MM.1S (cell line): Measurements from ENCODE around the gene JUN.

Experiments used
- DNase-seq: peaks from one replicate; pipeline ENCODE4 v3.0.0-alpha.2; 2015
- H2AFZ ChIP-seq: fragments of 300-600 bp; sonication (generic); 2 replicates; pipeline ENCODE4 v1.6.0; 2016; ENCODE audit warnings: antibody characterized with exemption, low read length
- H3F3A ChIP-seq: fragments of 300-600 bp; sonication (generic); 2 replicates; pipeline ENCODE4 v1.6.1; 2016; ENCODE audit warnings: mild to moderate bottlenecking, antibody characterized with exemption, low read length, moderate library complexity, mixed read lengths; ENCODE audit not compliant: insufficient read depth
- H3K27ac ChIP-seq: fragments of 300-600 bp; sonication (generic); 2 replicates; pipeline ENCODE4 v1.5.1; 2016; ENCODE audit warnings: mild to moderate bottlenecking, low read length
- H3K27me3 ChIP-seq: fragments of 300-600 bp; sonication (generic); replicated peaks from 2 replicates; pipeline ENCODE4 v1.6.0; 2016; ENCODE audit warnings: low read length; ENCODE audit not compliant: insufficient read depth
- H3K36me3 ChIP-seq: fragments of 300-600 bp; sonication (generic); replicated peaks from 2 replicates; pipeline ENCODE4 v1.6.1; 2016; ENCODE audit warnings: mild to moderate bottlenecking, low read length, mixed read lengths; ENCODE audit not compliant: insufficient read depth
- H3K4me1 ChIP-seq: fragments of 300-600 bp; sonication (generic); 2 replicates; pipeline ENCODE4 v1.6.1; 2016; ENCODE audit warnings: low read length, mixed read lengths
- H3K4me2 ChIP-seq: fragments of 300-600 bp; sonication (generic); 2 replicates; pipeline ENCODE4 v1.6.0; 2016; ENCODE audit warnings: low read depth, low read length
- H3K4me3 ChIP-seq: fragments of 300-600 bp; sonication (generic); 2 replicates; pipeline ENCODE4 v1.5.1; 2016; ENCODE audit warnings: low read length, mixed read lengths
- H3K79me2 ChIP-seq: fragments of 300-600 bp; sonication (generic); 2 replicates; pipeline ENCODE4 v1.6.1; 2016; ENCODE audit warnings: mixed run types, low read length, mixed read lengths
- H3K9ac ChIP-seq: fragments of 300-600 bp; sonication (generic); 2 replicates; pipeline ENCODE4 v1.6.1; 2016; ENCODE audit warnings: low read length, mixed read lengths
- H3K9me2 ChIP-seq: fragments of 300-600 bp; sonication (generic); replicated peaks from 2 replicates; pipeline ENCODE4 v1.6.1; 2016; ENCODE audit warnings: mild to moderate bottlenecking, low read length, mixed read lengths; ENCODE audit not compliant: insufficient read depth
- H3K9me3 ChIP-seq: fragments of 300-600 bp; sonication (generic); replicated peaks from 2 replicates; pipeline ENCODE4 v1.6.1; 2016; ENCODE audit warnings: mild to moderate bottlenecking, low read length, mixed read lengths; ENCODE audit not compliant: insufficient read depth
- H4K20me1 ChIP-seq: fragments of 300-600 bp; sonication (generic); 2 replicates; pipeline ENCODE4 v1.6.1; 2016; ENCODE audit warnings: mild to moderate bottlenecking, low read length, moderate library complexity, mixed read lengths; ENCODE audit not compliant: insufficient read depth
- EZH2 ChIP-seq: fragments of 300-600 bp; sonication (generic); optimal IDR thresholded peaks from 2 replicates; pipeline ENCODE3; 2017; ENCODE audit warnings: low read depth, mild to moderate bottlenecking, antibody characterized with exemption, low read length, mixed read lengths
- EZH2phosphoT487 ChIP-seq: fragments of 300-600 bp; sonication (generic); IDR thresholded peaks from 2 replicates; pipeline ENCODE4 v1.6.1; 2018; ENCODE audit warnings: antibody characterized with exemption, low read length
- TF ChIP-seq, protein P1 (sequence below): fragments of 300-600 bp; sonication (generic); IDR thresholded peaks from 2 replicates; pipeline ENCODE4 v1.5.1; 2016; ENCODE audit warnings: antibody characterized with exemption, low read length, mixed read lengths

Gene JUN

GRCh38 chr1:58816747-58817221 is 32.9 kb upstream of the JUN start:
- Histone ChIP-seq H3K27me3 (no peaks in the 10 kb centered on the region), H3K9ac (peak overlapping the region; percentile 66; the same call in 1 of the 2 replicates), H3K36me3 (no peaks in the 10 kb centered on the region), H3K27ac (peak overlapping the region; percentile 70; the same call in 1 of the 2 replicates), H4K20me1 (no peaks in the 10 kb centered on the region), H2AFZ (peak overlapping the region; percentile 87), H3K4me3 (peak overlapping the region; percentile 65), H3K79me2 (no peaks in the 10 kb centered on the region), H3K9me3 (no peaks in the 10 kb centered on the region), H3K4me1 (peaks cover 11% of the 10 kb centered on the region), H3K9me2 (no peaks in the 10 kb centered on the region), H3K4me2 (peak overlapping the region; percentile 99), H3F3A (peaks cover 16% of the 10 kb centered on the region)
- TF ChIP-seq EZH2: no peak
- TF ChIP-seq EZH2phosphoT487: no peak
- TF ChIP-seq, protein P1, sequence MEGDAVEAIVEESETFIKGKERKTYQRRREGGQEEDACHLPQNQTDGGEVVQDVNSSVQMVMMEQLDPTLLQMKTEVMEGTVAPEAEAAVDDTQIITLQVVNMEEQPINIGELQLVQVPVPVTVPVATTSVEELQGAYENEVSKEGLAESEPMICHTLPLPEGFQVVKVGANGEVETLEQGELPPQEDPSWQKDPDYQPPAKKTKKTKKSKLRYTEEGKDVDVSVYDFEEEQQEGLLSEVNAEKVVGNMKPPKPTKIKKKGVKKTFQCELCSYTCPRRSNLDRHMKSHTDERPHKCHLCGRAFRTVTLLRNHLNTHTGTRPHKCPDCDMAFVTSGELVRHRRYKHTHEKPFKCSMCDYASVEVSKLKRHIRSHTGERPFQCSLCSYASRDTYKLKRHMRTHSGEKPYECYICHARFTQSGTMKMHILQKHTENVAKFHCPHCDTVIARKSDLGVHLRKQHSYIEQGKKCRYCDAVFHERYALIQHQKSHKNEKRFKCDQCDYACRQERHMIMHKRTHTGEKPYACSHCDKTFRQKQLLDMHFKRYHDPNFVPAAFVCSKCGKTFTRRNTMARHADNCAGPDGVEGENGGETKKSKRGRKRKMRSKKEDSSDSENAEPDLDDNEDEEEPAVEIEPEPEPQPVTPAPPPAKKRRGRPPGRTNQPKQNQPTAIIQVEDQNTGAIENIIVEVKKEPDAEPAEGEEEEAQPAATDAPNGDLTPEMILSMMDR: no peak
- no peak for DNase-seq

DNA sequence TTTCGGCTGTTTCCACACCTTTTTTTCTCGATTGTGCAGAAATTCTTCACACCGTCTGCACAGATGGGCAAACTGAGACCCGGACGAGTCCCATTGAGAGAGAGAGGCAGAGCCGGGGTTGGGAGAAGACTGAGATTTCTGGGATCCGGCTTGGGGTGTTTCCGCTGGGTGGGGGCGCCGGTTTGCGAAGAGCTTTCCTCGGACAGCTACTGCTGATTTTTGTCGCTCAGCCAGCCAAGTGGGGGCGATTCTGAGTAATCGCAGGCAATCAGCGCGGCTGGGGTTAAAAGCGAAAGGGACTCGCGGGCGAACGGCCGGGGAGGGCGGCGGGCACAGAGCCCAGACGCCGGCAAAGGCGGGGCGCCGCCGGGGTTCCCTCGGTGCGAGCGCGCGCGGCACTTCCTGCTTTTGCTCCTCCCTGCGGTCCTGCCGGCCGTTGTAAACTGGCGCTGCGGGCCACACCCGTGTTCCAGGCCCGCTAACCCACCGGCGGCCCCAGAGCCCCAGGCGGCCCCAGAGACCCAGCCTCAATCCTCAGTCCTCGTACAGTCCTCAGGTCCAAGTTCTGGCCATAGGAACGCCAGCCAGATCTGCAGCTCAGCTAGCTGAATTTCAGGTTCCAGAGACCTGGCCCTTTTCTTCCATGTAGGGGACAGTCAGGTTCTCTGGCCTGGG is 32.4 kb upstream of the JUN start:
- peaks cover 16% of the 10 kb centered on the region for H3F3A ChIP-seq
- H3K4me1 ChIP-seq: peaks cover 11% of the 10 kb centered on the region
- no peaks in the 10 kb centered on the region for H3K79me2 ChIP-seq
- H3K9me2 ChIP-seq: no peaks in the 10 kb centered on the region
- H3K36me3 ChIP-seq: no peaks in the 10 kb centered on the region
- H3K4me2 ChIP-seq: peak overlapping the region; percentile 99
- peak; percentile 90 for DNase-seq
- TF ChIP-seq, protein P1: peak; percentile 20
- TF ChIP-seq EZH2phosphoT487: no peak
- H3K27me3 ChIP-seq: no peaks in the 10 kb centered on the region
- H3K27ac ChIP-seq: peak overlapping the region; percentile 70; the same call in 1 of the 2 replicates
- no peaks in the 10 kb centered on the region for H4K20me1 ChIP-seq
- H3K9me3 ChIP-seq: no peaks in the 10 kb centered on the region
- peak overlapping the region; percentile 87 for H2AFZ ChIP-seq
- H3K9ac ChIP-seq: peak overlapping the region; percentile 66
- peak overlapping the region; percentile 65 for H3K4me3 ChIP-seq

- Histone ChIP-seq H3K9ac (peak overlapping the region; percentile 59), H2AFZ (peak overlapping the region; percentile 77), H3K9me3 (no peaks in the 10 kb centered on the region), H3K4me2 (peak overlapping the region; percentile 99), H3K9me2 (no peaks in the 10 kb centered on the region), H3K79me2 (no peaks in the 10 kb centered on the region), H3K4me1 (peaks cover 11% of the 10 kb centered on the region), H4K20me1 (no peaks in the 10 kb centered on the region), H3K36me3 (no peaks in the 10 kb centered on the region), H3F3A (peaks cover 16% of the 10 kb centered on the region), H3K27me3 (no peaks in the 10 kb centered on the region), H3K27ac (peak overlapping the region; percentile 70; the same call in 1 of the 2 replicates), H3K4me3 (peak overlapping the region; percentile 65)
- TF ChIP-seq EZH2phosphoT487: no peak
- TF ChIP-seq, protein P1: no peak
- TF ChIP-seq EZH2: no peak
- DNase-seq: no peak
These were observed 31.8 kb upstream of the JUN start for GRCh38 chr1:58815686-58816071.
